ENCODE data around the gene KCNT1.

- TF ChIP-seq, protein P1, sequence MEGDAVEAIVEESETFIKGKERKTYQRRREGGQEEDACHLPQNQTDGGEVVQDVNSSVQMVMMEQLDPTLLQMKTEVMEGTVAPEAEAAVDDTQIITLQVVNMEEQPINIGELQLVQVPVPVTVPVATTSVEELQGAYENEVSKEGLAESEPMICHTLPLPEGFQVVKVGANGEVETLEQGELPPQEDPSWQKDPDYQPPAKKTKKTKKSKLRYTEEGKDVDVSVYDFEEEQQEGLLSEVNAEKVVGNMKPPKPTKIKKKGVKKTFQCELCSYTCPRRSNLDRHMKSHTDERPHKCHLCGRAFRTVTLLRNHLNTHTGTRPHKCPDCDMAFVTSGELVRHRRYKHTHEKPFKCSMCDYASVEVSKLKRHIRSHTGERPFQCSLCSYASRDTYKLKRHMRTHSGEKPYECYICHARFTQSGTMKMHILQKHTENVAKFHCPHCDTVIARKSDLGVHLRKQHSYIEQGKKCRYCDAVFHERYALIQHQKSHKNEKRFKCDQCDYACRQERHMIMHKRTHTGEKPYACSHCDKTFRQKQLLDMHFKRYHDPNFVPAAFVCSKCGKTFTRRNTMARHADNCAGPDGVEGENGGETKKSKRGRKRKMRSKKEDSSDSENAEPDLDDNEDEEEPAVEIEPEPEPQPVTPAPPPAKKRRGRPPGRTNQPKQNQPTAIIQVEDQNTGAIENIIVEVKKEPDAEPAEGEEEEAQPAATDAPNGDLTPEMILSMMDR (IDR thresholded peaks at IDR 0.05): no peak
- no peak for TF ChIP-seq POLR2A (IDR thresholded peaks at IDR 0.05)
Measured at GRCh38 chr9:135790850-135791249, 88.9 kb downstream of the KCNT1 start.
